GM18520 (cell line): ENCODE results near the gene SLC25A51.

ENCODE experiments used
- ATAC-seq: cut with Tn5 transposase; IDR thresholded peaks from one replicate; pipeline ENCODE4 v1.9.1; 2021; ENCODE audit not compliant: unreplicated experiment

SLC25A51 gene

DNA sequence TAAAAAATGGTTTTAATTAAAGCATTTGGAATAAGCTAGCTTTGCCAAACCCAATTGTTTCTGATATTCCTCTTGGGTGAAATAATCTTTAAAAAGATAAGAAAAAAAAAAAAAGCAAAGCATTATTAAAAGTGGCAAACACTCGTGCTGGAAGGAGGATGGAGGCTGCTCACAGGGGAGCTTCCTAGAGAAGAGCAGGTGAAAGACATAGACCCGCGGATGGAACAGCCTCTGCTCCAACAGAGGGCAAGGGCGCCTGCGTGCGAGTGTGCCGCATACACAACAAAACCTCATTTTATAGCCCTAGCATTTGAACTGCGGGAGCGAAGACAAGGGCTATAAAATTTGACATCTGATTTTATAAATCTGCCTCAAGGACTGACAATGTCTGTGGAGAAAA, 33.4 kb upstream of the SLC25A51 start:
- ATAC-seq = no peak

DNA sequence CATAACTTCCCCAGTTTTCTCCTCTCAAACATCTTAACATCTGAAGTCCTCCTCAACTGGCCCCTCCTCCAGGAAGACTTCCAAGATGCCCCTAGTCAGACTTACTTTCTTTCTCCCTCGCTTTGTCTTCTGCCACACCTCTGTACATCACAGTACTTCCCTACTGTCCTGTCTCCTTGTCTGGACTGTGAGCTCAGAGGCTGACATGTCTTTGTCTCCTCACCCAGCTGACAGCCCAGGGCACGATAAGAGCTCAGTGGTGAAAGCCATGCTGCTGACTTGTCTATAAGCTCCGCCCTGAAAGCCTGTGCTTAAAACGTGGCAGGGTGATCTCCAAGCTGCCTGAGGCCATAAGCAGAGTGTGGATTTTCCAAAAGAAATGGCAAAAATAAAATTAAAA, 33.0 kb upstream of the SLC25A51 start:
- ATAC-seq = no peak

DNA sequence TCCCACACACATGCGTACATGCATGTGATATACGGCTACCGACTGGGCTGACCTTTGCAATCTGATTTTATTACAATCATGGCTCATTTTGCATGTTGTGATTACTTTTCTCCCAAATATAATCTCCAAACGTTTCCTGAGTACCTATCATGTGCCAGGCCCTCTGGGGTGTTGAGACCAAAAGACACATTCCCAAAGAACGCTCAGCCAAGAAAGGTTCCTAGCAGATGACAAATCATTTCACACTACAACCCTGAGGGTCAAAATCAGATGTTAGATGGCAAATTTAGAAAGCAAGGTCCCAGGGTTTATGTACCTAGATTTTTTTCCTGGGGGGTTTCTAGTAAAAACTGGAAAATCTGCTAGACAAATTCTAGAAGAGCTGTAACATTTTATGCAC, 32.4 kb upstream of the SLC25A51 start:
- ATAC-seq = no peak

DNA sequence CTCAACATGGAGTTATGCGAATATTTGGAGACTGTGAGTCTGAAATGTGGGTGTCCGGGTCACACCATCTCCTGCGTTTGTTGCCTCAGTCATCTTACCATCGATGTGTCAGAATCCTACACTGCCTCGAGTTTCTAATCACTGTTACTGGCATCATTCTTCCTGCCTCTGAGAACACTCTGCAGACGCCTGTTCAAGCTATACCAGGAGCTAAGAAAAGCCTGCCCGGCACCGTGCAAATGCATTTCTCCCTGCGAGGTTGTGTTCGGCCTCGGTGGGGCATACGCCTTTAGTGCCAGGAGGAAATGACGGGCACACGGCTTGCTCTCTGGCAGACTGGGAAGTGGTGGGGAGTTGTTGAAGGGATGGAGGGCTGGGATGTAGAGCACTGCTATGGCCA, 31.2 kb upstream of the SLC25A51 start:
- ATAC-seq = no peak

DNA sequence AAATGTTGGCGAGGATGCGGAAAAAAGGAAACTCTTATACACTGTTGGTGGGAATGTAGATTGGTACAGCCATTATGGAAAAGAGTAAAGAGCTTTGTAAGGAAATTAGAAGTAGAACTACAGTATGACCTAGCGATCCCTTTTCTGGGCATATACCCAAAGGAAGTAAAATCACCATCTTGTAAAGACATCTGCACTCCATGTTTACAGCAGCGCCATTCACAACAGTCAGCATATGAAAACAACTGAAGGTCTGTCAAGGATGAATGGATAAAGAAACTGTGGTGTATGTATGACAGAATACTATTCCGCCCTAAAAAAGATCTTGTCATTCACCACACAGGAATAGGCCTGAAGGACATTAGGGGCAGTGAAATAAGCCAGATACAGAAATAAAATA, 27.7 kb upstream of the SLC25A51 start:
- no peak for ATAC-seq

DNA sequence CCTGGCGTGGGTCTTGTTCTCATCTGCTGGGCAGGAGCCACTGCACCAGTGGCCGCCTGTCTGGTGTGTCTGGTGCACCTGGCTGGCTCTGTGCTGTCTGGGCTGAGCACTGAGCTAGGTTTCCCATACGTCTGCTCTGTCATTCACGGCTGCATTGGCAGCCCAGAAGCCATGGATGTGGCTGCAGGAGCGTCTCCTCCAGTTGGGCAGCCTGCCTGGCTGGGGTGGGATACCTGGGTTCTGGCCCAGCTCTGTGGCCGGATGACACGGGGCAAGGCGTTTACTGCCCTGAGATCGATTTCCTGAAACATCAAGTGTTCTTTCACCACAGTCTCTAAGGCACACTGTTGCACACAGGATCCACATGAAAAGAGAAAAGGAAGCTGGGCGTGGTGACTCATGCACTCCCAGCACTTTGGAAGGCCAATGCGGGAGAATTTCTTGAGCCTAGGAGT, 25.5 kb upstream of the SLC25A51 start:
- ATAC-seq = no peak

DNA sequence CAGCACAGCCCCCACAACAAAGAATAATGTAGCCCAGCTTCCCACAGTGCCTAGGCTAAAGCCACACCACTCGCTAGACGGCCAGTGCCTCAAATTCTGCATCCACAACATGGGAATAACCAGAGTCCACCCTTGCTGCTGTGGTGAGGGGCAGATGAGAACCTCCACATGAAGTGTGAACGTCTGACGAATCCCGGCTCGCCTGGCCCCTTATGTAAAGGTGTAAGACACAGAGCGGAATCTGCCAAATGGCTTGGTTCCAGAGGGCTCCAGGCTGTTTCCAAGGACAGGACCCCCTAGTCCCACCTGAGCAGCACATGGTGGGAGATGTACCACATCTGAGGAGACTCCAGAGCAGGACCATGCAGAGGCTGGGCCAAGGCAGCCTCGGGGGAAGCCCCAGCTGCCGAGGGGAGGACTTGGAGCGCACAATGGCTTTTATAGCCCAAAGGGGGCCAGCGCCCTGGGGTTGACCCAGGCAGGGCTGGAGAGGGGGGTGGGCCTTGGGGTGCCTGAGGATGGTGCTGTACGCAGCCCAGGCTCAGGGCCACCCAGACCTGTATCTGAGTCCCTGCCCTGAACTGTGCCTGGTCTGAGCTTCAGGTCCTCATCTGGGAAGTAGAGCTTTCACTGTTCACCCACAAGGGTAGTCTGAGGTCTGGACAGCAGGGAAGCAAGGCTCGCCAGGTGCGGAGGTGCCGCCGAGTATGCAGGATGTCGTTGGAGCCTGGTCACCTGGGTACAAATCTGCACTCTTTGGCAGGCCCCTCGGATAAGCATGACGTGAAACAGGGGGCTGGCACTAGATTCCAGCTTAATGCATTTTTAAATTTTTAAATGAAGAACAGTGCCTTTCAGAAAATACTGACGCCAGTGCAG, 24.9 kb upstream of the SLC25A51 start:
- no peak for ATAC-seq

DNA sequence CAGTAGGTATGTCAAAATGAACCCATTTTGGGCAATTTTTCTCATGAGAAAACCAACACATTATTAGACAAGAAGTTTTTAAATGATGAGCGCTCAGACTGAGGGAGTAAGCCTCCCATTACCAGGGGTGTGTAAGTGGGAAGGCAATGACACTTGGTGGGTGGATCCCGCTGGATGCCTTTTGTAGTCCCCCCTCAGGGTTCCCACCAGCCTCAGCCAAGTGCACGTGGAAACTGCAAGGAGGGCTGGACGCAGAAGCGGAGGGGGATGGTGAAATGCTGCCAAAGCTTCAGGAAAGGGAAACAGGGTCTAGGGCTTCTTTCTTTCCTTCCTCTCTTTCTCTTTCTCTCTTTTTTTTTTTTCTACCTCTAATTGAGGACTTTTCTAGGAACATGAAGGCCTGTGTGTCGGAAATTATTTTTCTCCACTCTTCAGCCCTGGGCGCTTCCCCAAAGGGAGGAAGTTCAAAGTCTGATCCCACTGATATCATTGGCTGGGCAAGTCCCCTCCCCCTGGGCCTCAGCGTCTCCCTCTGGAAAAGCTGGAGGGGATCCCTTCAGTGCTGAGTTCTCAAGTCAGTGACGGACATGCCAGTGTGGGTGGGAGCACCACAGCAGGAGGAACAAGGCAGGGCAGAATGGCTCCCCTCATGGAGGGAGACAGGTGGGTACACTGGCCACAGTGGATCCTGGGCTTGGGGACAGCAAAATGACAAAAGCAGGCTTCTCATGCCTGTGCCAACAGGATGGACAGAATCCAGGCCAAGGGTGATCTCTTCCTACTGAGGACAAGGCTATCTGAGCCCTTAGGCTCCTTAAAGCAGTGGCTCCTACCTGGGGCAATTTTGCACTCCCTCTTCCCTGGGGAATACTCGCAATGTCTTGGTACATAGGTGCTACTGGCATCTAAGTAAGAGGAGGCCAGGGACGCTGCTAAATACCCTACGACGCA, 23.9 kb upstream of the SLC25A51 start:
- no peak for ATAC-seq

DNA sequence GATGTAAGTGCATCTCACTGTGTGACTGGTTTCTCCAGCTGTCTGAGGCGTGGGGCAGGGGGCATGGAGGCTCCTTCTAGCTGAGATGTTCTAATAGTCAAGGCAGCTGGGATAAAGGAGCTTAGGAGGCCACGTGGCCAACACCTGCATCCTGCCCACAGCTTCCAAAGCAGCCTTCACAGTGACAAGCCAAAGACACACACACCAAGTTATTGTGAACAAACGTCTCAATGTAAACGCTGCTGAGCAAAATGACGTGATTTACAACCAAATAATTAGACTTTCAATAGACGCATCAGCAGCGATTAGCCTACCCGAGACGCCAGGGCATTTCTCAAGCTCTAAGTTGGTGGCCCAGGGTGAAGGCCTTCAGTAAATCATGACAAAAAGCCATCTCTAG, 23.2 kb upstream of the SLC25A51 start:
- no peak for ATAC-seq

DNA sequence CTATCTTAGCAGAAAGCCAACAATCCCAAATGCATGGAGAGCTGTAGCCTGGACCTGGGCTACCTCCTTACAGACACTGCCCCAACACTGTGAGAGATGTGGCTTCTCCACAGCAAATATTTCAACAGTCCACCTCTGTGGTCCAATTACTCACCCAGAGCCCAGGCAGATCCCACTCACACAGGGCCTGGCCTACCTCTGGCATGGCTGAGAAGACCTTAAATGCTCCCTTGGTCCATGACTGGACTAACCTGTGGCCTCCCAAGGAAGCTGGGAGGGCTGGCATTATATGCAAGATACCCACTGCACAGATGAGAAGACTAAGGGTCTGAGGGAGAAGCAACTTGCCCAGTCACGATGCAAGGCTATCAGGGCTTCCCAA, 22.8 kb upstream of the SLC25A51 start:
- no peak for ATAC-seq

DNA sequence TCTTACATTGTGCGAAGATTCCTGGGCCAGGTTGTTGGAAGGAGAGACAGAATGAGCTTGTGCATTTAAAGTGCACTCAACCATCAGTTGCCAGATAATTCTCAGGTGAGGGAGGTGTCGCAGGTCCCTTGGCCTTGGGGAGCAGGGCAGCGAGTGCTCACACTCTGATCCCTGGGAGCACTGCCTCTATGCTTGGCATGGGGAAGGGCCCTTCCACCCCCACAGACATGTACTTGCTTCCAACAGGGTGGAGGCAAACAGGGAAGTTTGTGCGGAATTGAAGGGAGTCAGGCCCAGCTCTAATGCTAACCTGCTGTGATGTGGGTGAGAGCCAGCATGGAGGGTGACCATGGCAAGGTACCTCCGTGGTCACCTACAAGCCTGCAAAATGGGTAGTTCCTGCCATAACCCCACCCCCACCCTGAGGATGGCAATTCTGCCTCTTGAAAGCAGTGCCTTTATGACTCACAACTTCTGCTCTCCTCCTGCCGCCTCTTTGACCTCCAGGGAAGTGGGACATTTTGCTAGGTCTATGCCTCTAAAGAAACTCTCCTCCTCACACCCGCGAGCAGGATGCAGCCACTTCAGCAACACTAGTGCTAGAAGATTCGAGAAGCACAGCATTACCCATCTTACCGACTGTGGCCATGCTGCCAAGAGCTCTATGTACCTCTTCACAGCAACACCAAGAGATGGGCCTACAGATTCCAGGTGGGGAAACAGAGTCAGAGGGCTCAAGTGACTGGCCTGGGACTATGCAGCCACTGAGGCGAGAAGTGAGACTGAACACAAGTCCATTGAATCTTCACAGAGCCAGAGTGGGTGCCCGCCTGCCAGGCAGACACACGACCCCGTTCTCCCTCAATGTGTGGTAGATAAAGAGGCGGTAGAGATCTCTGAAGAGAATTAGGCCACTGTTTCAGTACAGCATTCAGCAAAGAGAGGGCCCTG, 22.1 kb upstream of the SLC25A51 start:
- no peak for ATAC-seq

DNA sequence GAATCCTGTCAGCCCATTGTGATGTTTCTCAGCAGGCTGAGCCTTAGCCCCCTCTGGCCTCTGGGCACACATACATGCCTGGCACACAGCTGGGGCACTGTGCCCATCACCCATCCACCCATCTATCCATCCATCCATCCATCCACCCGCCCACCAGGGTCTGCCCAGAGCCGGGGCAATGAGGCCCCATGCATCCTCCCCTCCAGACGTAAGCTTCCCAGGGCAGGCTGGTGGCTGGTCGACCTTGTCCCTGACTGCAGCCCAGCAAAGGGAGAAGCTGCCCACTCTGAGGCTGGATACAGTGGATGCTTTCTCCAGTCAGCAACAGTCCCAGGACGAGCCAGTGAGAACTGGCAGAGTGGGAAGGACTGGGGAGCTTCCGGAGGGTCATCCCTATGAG, 21.1 kb upstream of the SLC25A51 start:
- no peak for ATAC-seq

DNA sequence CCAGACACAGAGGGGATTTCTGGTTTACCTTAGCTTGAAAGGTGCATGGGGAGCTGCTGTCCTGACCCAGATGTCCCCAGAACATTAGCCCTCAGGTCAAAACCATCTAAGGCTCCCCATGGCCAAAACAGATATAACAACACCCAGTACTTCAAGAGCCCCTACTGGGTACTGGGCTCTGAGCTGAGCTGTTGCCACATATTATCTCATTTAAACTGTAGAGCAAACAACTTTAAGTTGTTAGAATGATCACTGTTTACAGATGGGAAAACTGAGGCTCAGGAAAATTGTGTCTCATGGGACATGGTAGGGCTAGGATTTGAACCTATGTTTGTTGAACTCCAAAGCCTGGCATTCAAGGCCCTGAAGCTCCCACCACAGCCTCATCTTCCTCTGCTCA, 20.6 kb upstream of the SLC25A51 start:
- no peak for ATAC-seq

DNA sequence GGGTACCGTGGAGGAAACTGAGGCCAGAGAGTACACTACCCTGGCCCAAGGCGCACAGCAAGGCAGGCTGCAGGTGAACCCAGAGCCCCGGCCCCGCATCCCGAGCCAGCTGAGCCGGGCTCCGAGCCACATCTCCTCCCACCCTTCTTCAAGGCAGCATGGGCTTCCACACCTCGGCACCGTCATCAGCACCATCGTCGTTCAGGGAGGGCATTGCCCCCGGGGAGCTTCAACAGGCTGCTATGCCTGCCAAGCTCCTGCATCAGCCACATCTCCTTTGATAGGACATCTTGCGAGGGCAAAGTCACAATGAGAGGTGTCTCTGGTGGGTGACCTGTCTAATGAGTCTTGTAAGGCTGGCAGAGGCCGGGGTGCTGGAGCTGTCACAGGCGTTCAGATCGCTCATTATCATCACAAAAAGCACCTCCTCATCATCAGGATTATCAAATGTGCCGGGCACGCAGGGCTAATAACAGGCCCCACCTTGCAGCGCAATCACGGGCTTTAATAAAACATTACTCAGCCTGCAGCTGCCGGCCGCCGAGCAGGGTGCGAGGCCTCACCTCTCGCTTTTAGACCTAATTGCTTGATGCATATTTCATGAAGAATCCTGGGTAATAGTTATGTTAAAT, 20.0 kb upstream of the SLC25A51 start:
- no peak for ATAC-seq

DNA sequence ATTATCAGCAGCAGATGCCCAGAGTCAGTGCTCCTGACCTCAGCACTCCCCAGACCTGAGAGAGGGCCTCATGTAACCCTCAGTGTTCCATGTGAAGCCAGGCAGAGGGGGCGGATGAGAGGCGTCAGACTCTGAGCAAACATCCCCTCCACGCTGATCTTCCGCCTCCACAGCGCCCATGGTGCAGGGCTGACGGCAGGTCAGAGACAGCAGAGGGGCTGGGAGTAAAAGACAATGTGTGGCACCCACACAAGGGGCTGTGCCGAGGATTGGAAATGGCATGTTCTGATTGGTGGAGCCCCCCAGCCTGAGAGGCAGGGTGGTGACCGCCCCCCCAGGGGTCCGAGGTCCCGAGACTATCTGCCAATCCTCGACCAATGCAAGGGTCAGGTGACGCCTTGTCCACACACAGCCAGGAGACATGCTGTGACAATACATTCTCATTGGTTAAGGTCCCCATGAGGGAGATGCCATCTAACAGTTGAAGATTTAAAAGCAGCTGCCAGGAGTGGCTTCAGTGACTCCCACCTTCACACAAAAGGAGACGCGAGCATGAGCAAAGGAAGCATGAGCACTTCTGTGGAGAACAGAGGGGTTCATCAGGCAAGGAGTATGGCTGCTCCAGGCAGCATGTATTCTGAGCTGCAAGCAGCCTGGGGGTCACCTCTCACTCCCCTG, 19.3 kb upstream of the SLC25A51 start:
- no peak for ATAC-seq

DNA sequence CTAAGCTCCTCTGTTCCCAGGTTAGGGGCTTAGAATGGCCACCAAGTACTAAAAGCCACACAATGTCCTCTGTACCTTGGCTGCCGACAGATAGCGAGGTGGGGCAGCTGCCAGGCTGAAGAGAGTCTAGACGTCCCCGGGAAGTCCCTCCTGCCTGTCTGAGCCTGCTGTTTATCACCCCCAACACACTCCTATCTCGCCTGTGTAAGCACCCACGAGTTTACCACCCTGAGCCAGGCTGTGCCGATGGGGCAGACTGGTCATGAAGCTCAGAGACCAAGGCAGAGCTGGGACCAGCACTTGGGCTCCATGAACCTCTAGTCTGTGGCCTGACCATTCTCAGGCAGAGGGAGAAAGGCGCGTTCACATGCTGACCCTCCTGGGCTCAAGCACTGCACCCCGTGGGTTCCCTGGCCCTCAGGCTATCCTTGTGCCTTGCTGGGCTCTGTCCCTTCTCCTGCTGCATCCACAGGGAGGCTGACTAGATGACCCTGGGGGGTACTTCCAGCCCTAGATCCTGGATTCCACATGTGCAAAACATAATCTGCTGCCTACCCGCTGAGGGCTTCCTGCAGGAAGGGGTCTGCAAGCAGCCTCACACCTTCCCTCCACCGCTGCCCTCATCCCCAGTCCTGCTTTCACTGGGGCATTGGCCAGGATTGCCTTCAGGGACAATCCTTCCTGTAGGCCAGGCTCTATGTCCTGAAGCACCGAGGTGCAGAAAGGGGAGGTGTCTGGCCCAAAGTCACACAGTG, 18.6 kb upstream of the SLC25A51 start:
- no peak for ATAC-seq

DNA sequence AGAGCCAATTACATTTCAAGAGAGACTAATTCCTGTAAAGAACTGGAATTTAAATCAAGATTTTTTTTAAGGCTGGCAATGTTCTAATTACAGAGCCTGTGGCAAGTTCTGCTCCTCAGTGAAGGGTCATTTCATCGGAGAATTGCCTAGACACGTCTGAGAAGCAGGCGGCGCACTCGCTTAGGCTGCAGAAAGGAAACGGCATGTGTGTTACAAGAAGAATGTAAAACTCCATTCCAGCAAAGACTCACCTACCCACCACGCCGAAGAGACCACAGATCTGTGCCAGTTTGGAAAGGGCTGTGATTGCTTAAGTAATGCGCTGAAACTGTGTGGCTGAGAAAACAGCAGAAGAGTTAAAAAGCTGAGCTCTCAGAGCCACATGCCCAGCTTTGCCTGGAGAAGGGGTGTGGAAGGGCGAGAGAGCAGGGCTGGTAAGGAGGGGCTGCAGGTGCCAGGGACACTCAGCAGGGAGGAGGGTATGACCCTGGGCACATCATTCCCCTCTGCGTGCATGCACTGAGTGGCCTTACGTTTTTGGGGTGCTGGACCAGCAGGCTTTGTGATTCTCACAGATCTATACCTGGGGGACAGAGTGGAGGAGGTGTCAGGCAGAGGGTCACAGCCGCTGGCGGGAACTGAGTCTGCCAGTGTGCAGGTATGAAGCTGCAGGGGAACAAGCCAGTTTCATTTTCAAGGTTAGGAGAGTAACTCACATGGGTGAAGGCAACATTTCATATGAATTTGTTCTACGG, 17.8 kb upstream of the SLC25A51 start:
- no peak for ATAC-seq

DNA sequence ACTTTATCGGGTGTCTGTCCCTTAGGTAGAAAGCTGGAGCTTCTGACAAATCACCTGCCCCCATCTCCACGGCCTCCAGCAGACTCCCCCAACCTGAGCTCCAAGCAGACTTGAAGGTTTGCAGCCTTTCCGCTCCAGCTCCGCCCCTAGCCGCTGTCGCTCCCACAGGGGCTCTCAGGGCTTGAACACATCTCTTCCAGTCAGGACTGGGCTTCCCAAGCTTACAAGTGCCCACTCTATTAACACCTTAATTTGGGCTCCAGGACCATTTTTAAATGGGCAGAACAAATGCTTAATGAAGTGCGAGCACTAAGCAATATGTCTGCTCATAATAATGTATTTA, 17.2 kb upstream of the SLC25A51 start:
- ATAC-seq = no peak
